GM20431 (cell line): ENCODE measurements around the gene CDH26.
"Not testable (repeated sequence)": the region's sequence is repeated elsewhere in the genome, so short reads cannot be mapped to it uniquely, and the experiment has no call there.

ENCODE experiments used
- in situ Hi-C: fragments of 300-500 bp; cut with MseI, MboI; formaldehyde crosslinking; loops from one replicate; pipeline ENCODE4 v1.15.0; 2020; ENCODE audit warnings: low sequenced_read_pairs; ENCODE audit not compliant: unreplicated experiment

Gene CDH26

DNA sequence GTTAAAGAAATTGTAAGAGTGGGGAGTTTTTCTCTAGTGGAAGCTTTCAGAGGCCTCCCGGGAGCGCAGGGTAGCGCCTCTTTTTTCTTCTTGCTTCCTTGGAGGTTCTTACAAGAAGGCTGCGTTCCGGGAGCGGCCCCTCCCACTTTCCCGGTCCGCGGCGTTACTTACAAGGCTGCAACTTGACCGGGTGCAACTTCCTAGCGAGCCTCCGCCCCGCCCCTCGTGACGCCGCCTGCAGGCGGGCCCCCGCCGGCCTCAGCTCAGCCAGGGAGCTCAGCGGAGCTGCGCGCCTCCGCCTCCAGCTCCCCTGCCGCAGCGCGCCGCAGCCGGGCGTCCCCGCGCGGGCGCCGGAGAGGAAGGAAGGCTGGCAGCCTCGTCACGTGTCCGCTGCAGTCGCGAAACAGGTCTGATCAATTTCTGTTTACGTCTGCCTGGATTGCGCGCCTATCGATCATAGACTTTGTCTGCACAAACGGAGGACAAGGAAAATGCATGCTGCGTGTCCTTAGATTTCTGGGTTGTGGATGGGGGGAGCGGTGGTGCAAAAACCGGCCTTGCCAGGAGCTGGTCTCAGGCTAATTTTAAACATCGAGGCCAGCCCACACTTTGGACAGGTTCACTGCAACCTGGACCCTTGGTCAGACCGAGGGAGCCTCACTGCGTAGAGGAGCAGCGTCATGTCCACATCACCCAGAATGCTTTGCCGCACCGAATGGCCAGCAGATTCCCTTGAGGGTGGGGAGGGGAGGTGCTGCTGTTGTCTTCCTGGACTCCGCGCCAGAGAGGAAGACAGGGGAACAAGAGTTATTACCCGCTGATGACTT lies 17.9 kb upstream of the CDH26 start, which contains the start of the genes FAM217B and PPP1R3D:
Gene FAM217B, plus strand, starts transcription at position 261 of the 827 bp plus-strand sequence. CDS start 3,555 bp downstream, outside the sequence.
Gene PPP1R3D, minus strand, starts transcription at position 177 of the 827 bp plus-strand sequence. CDS start 374 bp downstream, outside the sequence.
- in situ Hi-C loops = no loop called here

- in situ Hi-C loops = no loop called here
These were observed 17.3 kb upstream of the CDH26 start for GRCh38 chr20:59940956-59941294.

DNA sequence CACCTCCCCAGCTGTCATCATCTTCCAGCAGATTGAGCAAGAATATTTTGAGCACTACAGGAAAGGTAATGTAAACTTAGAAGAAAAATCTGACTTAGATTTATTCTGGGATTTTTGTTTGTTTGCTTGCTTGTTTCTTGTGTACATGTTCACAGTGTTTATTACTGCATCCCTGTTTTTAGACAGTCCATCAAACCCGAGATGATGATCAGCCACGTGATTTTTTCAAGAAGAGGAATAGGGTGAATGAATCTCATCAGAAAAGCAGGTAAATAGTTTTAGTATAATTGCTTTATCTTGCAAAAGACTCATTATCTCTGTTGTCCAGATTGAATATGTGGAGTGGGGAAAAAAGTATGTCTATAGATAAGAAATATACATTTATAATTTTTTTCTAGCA lies 16.0 kb upstream of the CDH26 start:
- in situ Hi-C loops = no loop called here

DNA sequence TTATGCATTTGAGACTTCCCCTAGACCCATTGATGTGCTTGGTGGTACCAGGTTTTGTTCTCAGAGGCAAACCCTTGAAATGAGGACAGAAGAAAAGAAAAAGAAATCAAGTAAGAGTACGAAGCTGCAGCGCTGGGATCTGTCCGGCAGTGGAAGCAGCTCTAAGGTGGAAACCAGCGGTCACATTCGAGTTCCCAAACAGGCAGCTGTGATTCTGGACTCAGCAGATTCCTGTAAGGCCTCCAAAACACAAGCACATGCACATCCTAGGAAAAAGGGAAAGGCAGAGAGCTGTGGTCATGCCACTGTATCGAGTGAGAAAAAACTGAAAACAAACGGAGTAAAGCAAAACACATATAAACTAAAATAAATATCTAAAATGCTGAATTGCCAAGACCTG lies 13.5 kb upstream of the CDH26 start:
- in situ Hi-C loops = no loop called here

DNA sequence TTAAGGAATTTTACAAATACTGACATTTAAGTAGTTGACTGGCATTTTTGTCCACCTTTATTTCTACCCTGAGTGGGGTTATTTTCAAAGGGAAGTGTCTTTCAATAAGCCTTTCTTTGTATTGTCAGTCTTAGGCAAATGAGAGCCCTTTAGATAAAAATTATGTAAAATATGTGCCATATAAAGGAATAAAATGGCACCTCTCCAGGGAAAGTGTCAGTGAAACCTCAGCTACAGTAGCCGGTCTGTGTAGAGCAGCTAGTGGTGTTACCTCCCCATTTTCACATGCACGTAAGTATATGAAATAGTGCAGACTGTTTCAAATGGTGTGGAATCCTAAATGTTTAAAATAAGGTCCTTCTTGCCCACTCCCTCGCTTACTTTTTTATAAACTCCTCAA lies 13.0 kb upstream of the CDH26 start:
- in situ Hi-C loops = no loop called here

- in situ Hi-C loops = no loop called here
These were observed 12.5 kb upstream of the CDH26 start for GRCh38 chr20:59945731-59946130.

- in situ Hi-C loops = no loop called here
These were observed 10.8 kb upstream of the CDH26 start for GRCh38 chr20:59947376-59947775.

- in situ Hi-C loops = no loop called here
These were observed 10.0 kb upstream of the CDH26 start for GRCh38 chr20:59948212-59948611.

- in situ Hi-C loops = no loop called here
These were observed 9.1 kb upstream of the CDH26 start for GRCh38 chr20:59948828-59949720.

DNA sequence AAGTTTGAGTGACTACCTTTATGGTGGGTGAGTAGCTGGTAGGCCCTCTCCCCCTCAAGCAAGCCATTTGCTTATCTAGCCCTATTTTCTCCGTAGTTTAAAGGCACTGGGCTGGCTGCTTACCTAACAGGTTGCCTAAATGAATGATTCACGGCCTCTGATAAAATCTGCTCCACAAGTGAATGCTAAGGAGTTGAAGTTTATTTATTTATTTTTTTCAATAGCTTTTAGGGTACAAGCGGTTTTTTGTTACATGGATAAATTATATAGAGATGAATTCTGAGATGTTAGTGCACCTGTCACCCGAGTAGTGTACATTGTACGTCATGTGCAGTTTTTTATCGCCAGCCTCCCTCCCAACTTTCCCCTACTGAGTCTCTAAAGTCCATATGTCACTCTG lies 8.3 kb upstream of the CDH26 start:
- in situ Hi-C loops = no loop called here

DNA sequence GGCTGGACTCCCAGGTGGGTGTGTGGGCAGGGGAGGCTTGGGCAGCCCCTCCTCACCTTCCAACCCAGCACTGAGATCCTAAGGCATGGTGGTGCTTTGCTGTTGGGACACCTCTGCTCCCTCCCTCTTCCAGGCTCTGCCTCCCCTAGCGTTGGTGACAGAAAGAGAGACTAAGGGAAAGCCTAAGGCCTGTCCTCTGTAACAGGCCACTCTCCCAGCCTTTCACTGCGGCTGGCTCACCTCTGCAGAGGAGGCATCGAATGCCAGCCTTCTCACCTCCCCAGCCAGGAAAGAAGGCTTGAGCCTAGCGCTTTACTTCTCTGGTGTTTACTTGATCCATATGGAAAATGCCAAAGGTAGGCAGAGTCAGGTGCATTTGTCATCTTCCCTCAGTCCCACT lies 3.5 kb upstream of the CDH26 start:
- in situ Hi-C loops = no loop called here

GRCh38 chr20:59955131-59955796 lies 3.0 kb upstream of the CDH26 start:
- in situ Hi-C loops = no loop called here

DNA sequence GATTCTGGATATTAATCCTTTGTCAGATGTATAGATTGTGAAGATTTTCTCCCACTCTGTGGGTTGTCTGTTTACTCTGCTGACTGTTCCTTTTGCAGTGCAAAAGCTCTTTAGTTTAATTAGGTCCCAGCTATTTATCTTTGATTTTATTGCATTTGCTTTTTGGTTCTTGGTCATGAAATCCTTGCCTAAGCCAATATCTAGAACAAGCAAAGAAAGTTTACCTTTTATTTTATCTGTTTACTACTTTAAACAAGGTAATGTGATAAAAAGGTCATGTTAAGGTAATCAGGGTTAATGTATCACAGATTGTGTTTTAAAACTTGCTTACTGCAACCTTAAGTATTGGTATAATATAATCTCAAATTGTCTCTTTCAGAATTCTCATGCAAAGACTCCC lies 655 bp upstream of the CDH26 start:
- in situ Hi-C loops = not testable (repeated sequence)

GRCh38 chr20:59958626-59959025 lies 403 bp downstream of the CDH26 start:
- in situ Hi-C loops = no loop called here

DNA sequence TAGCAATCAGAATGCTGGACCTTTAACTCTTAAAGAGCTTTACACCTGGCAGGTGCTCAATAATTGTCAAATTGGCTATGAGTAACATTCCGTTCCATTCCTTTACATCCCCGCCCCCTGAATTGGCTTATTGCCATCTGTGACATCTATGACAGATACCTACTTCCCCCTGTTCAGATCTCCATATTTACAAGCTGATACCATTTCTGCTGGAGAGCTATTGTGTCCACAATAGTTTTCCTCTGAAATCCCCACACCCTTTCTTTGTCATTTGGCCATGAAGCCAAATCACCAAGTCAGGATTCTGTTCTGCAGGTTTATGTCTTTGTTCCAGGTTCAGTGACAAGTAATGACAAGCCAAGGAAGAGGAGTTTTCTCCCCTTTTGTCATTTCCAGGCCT lies 3.2 kb downstream of the CDH26 start:
- in situ Hi-C loops = no loop called here

DNA sequence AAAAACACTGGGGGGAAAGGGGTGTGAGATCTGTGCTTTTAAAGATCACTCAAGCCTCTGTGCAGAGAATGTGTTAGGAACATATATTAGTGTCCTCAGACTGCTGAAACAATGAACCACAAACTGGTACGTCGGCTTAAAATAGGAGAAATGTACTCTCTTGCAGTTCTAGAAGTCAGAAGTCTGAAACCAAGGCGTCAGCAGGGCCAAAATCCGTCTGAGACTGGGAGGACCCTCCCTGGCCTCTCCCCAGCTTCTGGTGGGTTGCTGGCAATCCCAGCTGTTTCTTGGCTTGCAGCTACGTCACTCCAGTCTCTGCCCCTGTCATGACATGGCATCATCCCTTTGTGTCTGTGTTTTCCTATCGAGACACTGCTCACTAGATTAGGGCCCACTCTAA lies 3.9 kb downstream of the CDH26 start:
- in situ Hi-C loops = no loop called here

GRCh38 chr20:59966428-59966827 lies 8.2 kb downstream of the CDH26 start:
- in situ Hi-C loops = no loop called here

GRCh38 chr20:59971428-59971827 lies 13.2 kb downstream of the CDH26 start:
- in situ Hi-C loops = no loop called here

- in situ Hi-C loops = no loop called here
These were observed 14.0 kb downstream of the CDH26 start for GRCh38 chr20:59972037-59972801.
